GM21717 (cell line): ENCODE data around the gene CCDC40.

ENCODE experiments used
- ATAC-seq: cut with Tn5 transposase; IDR thresholded peaks from one replicate; pipeline ENCODE4 v1.9.1; 2021; ENCODE audit warnings: mild to moderate bottlenecking, moderate library complexity; ENCODE audit not compliant: unreplicated experiment

The CCDC40 gene

DNA sequence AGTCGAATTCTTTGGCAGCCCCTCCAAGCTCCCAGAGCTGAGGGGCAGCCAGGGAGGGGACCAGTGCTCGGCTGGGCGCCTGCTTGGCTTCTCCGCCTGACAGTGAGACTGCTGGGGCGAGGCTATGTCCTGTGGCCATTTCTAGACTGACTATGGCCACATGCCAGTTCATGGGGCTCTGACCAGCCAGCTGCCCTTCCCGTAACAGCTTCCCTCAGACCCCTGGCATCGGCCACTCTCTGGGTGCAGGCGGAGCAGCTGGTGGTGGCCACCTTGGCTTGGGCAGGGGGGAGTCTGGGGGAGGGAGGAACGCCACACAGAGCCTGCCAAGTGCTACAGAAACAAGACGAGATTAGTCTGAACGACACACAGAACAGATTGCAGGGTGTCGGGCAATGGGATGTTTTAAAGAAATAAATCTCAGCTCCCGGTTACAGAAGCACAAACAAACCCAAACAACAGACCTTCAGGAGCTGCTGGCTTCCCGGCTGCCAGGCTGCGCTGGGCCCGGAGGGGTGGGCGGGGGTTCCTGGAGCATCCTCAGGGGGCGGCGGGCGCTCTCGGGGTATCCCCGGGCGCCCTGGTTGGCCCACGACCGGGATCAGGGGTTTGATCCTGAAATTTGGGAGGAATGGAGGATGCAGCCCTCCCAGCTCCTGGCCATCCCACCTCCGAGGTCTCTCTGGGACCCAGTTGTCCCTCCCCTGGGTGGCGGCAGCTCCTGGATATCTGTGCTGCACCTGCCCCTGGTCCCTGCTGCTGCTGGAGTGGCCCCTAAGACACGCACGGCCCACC, 35.3 kb upstream of the CCDC40 start:
- ATAC-seq, result no peak

DNA sequence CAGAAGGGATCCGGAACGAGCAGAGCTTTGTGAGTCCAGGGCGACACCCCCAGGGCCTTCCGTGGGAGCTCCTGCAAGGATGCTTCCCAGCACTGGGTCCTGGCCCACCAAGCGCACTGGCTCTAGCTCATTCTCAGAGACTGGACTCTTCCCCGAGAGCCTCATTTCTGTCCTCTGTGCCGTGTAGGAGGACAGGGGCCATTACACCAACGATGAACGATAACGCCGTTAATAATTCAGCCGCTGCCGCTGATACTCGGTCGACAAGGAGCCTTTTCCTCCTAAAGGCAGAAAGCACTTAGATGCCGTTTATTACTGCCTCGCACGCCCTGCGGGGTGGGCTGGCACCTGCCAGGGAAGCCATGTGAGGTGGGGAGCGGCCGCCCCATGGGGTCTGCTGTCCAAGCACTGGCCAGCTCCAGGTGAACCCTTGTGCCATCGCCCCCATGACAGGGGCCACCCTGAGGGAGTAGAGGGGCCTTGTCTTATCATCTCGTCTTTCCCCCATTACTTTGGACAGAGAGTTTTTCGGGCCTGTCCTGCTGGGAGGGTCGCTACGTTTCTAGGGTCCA, 34.3 kb upstream of the CCDC40 start:
- no peak for ATAC-seq

DNA sequence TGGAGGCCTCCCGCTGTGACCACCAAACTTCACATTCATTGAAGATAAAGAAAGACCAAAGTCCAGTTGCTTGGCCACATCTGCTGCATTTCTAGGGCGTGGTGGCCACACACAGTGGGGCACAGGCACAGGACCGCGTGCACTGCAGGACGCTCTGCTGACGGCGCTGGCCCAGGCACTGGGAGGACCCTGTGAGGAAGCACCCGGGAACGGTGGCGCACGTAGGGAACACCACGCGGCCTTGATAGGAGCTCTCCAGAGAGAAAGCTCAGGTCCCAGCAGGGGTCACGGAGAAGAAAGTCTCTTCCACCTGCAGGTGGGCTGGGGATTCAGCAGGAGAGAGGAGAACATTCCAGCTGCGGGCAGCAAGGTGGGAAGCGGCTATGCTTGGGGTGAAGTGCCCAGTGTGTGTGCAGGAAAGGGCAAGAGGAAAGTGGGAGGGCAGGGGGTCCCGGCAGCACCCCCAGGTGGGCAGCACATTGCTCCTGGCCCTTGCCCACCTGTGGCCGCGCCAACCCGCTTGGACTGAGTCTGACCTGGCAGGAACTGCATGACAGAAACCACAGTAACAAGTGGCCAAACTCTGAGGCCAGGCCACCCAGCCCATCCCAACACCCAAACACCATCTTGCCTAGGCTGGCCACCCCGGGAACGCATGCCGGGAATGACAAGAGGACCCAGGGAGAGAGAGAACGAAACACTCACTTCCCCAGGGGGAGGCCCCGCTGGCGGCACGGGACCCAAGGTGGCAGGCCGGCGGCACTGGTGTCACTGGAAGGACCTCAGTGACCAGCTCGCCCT, 33.6 kb upstream of the CCDC40 start:
- ATAC-seq, result no peak

DNA sequence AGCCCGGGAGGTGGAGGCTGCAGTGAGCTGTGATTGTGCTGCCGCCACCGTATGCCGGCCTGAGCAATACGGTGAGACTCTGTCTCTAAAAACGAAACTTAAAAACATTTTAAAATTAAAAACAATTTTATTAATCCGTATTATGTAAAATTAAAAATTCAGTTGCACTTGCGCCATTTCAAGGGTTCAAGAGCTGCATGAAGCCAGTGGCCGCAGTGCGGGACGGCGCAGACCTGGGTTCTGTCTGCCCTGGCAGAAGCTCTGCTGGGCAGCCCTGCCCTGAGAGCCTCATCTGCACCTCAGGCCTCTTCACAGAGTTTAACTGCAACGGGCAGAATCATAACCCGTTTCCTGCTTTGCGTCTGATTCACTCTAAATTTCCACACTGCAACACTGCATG, 32.5 kb upstream of the CCDC40 start:
- no peak for ATAC-seq

DNA sequence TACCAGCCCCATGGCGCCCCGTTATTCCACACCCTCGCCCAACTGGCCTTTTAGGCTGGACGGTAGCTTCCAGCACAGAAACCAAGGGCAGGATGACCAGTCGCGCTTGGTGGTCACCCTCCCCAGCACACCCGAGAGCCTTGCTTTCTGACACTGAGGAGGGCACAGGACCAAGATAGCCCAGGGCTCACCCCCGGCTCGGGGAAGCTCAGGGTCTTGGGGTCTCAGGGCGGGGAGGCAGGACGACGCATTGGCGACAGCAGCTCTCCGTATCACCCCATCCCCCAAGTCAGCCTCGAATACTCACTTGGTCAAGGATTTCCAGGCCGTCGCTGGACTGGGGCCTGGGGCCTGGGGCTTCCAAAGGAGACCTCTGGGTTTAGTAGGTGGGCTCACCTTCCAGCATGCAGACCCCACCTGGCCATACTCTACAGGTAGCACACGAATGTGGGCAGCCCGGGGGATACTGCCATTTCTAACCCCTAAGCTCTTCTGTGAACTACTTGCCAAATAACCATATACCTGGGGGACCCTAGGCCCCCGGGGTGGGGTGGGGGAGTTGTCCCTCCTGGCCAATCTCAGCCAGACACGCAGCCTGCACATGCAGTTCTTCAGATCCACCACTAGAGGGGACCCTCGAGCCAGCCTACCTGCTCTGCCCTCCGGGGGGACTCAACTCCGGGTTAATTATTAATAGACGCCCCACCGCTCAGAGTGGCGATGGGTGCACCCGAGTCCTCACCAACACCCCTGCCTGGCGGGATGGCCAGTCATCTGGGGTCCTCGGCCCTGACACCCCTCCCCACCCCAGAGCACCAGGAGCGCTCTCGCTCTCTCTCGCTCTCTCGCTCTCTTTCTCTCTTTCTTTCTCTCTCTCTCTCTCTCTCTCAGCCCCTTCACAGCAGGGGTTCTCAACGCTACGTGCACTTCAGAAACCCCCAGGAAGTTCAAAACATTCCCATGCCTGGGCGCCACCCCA, 30.8 kb upstream of the CCDC40 start:
- no peak for ATAC-seq

DNA sequence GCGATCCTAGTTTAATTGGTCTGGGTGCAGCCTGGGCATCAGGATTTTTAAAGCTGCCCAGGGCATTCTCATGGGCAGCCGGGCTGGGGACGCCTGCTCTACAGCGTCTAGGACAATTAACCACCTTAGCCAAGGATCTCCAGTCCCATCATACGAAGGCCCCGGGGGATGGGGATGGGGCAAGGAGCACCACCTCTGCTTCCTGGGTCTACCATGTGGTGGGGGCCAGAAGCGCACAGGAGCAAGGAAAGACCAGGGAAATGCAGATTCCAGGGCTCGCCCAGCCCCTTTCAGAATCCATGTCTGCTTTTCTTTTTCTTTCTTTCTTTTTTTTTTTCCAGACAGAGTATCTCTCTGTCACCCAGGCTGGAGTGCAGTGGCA, 30.1 kb upstream of the CCDC40 start:
- no peak for ATAC-seq

DNA sequence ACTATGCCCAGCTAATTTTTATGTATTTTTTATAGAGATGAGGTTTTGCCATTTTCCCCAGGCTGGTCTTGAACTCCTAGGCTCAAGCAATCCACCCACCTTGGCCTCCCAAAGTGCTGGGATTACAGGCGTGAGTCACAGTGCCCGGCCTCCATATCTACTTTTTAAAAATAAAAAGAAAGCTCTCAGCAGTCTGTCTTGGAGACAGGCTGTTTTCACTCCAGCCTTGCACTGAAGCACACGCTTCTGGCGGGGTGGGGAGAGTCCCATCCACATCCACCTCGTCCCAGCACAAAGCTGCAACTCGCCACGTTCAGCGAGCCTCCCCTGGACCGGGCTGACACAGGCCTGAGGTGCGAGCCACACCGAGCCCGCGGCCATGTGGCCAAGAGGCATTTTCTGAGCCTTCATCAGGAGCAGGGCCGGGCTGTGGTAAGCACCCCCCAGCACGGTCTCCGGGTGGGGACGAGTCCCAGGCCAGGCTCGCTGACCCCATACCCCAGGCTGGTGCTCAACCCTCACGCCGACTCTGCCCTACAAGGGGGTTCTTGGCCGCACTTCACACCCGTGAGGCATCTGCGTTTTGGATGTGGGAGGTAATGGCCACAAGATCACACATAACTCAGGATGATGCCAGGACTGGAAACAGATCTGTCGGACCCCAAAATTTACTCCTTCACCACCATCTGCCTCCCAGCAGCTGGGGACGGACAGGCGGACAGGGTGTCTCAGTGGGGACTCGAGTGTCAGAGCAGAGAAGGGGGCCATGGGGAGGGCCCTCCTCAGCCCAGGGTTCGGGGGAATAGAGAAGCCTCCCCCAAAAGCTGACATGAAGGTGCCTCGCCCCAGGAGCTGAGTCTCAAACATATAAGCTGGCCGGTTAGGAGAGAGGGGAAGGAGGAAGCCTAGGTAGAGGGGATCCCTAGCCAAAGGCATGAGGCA, 29.4 kb upstream of the CCDC40 start:
- ATAC-seq, result no peak

DNA sequence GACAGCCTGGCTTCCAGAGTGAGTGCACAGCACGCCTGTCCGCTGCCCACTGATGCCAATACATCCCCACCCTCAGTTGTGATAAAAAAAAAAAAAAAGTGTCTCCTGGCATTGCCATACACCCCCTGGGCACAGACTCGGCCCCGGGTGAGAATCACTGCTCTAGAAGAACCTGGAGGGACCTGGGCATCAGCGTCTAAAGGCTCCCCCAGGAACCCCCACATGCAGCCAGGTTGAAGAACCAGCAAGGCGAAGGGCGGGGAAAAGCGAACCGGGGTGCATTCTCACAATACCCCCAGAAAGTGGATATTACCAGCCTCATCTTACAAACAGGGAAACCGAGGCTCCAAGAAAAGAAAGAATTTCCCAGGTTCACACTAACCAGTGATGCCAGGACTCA, 28.5 kb upstream of the CCDC40 start:
- ATAC-seq, result no peak

DNA sequence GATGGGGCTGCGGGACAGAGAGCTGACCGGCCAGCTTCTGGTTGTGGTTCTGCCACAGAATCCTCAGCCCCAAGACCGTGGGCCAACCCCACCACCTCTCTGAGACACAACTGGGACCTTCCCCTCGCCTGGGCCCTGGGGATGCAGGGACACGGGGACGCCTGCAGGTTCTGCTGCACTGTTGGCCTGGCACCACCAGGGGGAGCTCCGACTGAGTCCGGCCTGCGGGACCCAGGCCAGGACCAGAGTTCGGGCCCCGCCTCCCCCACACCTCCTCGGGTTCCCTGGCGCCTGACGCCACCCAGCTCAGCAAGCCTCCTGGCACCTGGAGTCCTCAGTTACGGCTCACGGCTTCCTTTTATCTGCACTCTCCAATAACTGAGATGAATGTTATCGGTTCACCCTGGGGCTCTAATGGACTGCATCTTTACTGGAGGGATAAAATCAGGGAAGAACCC, 28.0 kb upstream of the CCDC40 start:
- no peak for ATAC-seq

DNA sequence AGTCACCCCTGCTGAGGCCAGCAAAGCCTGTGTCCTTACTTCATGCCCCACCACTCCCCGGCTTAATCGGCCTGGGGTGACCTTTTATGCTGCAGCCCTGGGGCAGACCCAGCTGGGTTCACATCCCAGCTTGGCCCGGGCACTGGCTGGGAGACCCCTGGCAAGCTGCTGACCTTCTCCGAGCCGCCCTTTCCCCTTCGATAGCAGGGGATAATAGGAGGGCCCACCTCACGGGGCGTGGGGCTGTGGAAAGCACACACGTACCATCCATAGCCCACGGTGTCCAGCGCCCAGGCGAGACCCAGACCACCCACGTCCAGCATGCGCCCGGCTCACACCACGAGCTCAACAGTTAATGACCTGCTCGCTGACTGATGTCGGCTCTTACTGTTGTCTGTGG, 27.6 kb upstream of the CCDC40 start:
- no peak for ATAC-seq

DNA sequence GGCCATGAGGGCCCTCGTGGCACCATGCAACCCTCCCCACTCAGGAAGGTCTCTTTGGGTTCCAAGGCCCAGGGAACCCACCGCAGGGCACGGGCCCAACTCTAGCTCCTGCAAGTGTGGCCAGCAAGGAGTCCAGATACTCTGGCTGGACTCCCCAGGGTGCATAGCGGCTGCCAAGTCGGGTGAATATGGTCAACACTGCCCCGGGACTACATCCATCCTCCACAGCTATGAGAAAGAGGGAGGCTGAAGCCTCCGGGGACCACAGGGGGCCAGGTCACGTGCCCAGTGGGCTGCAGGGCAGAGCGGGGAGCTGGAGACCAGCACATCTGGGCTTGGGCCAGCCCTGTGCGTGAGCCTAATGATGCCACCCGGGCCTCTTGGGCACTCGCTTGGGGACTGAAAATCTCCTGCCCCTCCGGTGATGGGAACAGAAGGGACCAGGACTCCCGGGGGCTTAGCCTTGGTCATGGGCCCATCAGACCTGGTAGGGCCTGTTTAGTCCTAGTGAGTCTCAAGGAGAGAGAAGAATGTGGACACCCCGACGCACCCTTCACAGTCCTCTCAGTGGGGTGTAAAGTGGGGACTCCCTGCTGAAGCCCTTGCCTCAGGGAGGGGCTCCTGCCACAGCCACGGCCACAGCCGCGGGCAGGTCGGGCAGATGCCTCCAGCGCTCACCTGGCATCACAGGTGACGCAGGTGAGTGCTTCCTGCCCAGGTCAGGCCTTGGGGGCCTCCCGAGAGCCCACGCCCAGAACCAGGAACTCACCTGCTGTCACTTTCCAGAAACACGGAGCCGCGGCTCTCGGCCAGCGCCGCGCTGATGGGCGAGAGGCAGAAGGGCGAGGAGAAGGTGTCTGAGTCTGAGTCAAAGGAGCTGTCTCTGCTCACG, 26.8 kb upstream of the CCDC40 start:
- no peak for ATAC-seq

DNA sequence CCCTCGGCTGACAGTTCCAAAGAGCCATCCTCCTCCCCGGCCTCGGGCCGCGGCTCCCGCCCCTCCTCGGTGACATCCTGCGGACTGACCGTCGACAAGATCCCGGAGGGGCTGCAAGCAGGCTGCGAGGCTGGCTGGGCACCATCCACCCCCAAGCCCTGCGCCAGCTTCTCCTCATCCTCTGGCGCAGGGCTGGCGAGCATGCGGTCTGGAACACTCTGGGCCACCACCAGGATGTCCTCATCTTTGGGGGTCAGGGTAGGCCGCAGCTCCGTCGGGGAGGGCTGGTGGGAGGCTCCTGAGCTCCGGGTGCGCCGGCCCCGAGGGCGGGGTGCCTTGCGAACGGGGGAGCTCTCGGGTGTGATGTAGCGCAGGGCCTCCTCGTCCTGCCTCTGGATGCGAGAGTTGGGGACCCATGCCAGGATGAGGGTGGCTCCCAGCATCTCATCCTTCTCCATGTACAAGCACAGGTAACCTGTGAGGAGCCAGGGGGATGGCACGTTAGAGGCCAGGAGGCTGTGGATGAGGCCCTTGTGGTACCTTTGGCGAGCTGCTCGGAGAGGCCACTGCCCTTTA, 26.1 kb upstream of the CCDC40 start:
- no peak for ATAC-seq

DNA sequence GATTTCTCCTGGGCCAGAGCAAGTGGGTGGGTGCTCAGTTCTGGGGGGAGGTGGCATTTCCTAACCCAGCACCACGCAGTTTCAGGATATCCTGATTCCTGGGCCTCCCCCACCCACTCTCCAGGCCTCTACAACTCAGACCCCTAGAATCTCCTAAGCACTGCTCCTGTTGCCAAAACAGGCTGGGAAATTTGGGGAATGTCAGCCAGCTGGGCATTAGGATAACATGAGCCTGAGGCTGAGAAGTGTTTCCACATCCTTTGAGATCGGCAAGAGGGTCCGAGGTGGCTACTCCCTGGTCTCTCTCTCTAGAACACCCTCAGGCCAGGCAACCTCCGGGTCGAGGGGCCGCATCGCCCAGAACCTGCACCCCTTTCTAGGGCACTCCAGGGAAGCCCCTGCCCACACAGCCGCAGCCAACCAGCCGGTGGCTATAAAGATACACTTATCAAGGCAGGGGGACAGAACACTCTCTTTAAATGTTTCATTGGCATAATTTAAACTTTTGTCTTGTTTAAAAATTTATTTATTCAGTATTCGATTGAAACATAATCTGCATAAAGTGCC, 24.4 kb upstream of the CCDC40 start:
- ATAC-seq, result no peak

DNA sequence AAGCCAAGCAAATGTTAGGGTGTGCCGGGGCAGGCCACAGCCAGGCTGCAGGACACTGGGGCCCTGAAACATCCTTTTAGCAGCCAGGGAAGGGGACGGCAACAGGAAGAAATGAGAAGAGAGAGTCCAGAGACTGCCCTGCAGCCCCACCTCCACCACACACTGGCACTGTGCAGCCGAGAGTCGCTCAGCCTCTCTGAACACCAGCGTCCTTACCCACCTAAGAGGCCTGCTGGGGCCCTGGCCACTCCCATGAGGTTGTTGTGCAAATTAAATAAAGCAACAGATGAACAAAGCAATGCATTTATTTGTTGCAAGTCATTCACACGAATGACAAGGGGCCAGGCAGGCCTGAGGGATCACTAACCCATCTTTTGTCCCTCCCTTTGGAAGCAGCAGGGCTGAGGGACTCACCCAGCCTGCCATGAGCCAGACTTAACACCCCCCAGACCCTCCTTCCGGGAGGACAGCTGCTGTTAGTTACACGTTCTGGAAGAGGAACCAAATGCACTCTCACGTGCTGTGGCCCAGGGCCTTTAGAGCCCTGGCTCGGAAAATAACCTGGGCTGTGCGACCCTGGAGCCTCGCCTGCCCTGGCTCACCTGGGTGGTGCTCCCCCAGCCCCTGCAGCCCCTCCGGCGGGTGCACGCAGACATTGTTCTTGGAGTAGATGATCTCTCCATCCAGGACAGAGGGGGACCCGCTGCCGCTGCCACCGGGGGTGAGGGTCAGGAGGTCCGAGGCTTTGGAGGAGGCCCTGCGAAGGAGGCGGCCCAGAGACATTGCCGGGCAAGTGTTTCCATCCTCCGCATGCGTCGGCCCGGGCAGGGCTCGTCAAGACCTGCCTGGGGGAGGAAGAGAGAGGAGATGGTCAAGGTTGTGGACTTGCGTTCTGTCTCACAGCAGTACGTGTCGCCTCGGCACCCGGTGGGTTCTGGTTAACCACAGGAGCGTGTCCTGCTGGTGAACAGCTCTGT, 23.4 kb upstream of the CCDC40 start:
- ATAC-seq, result no peak

DNA sequence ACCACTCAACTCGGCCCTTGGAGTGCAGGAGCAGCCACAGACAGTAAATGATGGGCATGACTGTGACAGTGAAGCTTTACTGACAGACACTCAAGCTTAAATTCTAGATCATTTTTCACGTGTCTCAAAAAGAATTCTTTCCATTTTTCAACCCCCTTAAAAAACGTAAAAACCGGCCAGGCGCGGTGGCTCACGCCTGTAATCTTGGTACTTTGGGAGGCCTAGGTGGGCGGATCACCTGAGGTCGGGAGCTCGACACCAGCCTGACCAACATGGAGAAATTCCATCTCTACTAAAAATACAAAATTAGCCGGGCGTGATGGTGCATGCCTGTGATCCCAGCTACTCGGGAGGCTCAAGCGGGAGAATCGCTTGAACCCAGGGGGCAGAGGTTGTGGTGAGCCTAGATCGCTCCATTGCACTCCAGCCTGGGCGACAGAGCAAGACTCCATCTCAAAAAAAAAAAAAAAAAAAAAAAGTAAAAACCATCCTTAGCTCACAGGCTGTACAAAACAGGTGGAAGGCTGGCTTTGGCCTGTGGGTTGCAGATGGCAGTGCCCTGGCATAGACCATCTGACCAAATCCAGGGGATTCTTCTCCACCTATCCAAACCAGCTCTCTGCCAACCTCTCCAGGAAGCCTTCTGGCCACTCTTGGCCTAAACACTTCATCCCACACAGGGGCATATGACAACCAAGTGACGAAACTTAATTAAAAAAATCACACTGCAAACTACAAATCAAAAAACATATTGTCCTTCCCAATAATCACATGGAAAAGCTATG, 19.0 kb upstream of the CCDC40 start:
- no peak for ATAC-seq
